HEK293 (cell line): ENCODE measurements around the gene HOXD12.

Experiments used
- GLIS2 ChIP-seq: fragments of 450-650 bp; formaldehyde crosslinking; IDR thresholded peaks from 2 replicates; pipeline ENCODE4 v1.5.1; 2016; ENCODE audit warnings: missing biosample characterization, missing genetic modification characterization
- HOXA7 ChIP-seq: sonication (generic); formaldehyde crosslinking; IDR thresholded peaks from 2 replicates; pipeline ENCODE4 v1.8.1; 2022; ENCODE audit warnings: missing genetic modification reagents, borderline replicate concordance
- OVOL3 ChIP-seq: fragments of 450-650 bp; formaldehyde crosslinking; IDR thresholded peaks from 2 replicates; pipeline ENCODE4 v1.5.1; 2016; ENCODE audit warnings: missing biosample characterization, missing genetic modification characterization
- RBAK ChIP-seq: fragments of 450-650 bp; formaldehyde crosslinking; IDR thresholded peaks from 2 replicates; pipeline ENCODE4 v1.5.1; 2016; ENCODE audit warnings: missing biosample characterization, missing genetic modification characterization
- SALL2 ChIP-seq: fragments of 450-650 bp; formaldehyde crosslinking; IDR thresholded peaks from 2 replicates; pipeline ENCODE4 v1.5.0; 2017; ENCODE audit warnings: missing biosample characterization, mild to moderate bottlenecking, missing genetic modification characterization, borderline replicate concordance
- SCRT1 ChIP-seq: fragments of 450-650 bp; formaldehyde crosslinking; IDR thresholded peaks from 2 replicates; pipeline ENCODE4 v1.5.1; 2016; ENCODE audit warnings: missing biosample characterization, missing genetic modification characterization, borderline replicate concordance
- SP7 ChIP-seq: fragments of 450-650 bp; formaldehyde crosslinking; IDR thresholded peaks from 2 replicates; pipeline ENCODE4 v1.5.1; 2016; ENCODE audit warnings: missing biosample characterization, missing genetic modification characterization
- ZBTB17 ChIP-seq: fragments of 450-650 bp; formaldehyde crosslinking; IDR thresholded peaks from 2 replicates; pipeline ENCODE4 v1.5.1; 2016; ENCODE audit warnings: missing biosample characterization, missing genetic modification characterization
- ZBTB21 ChIP-seq: fragments of 450-650 bp; formaldehyde crosslinking; IDR thresholded peaks from 2 replicates; pipeline ENCODE4 v1.5.1; 2017; ENCODE audit warnings: missing biosample characterization, missing genetic modification characterization
- ZIC2 ChIP-seq: fragments of 450-650 bp; formaldehyde crosslinking; IDR thresholded peaks from 2 replicates; pipeline ENCODE4 v1.5.1; 2016; ENCODE audit warnings: missing biosample characterization, missing genetic modification characterization
- ZNF121 ChIP-seq: fragments of 450-650 bp; formaldehyde crosslinking; IDR thresholded peaks from 2 replicates; pipeline ENCODE4 v1.5.1; 2016; ENCODE audit warnings: missing biosample characterization, missing genetic modification characterization
- ZNF184 ChIP-seq: fragments of 450-650 bp; IDR thresholded peaks from 2 replicates; pipeline ENCODE4 v1.5.1; 2018; ENCODE audit warnings: missing biosample characterization, mild to moderate bottlenecking, missing genetic modification characterization
- ZNF239 ChIP-seq: fragments of 450-650 bp; formaldehyde crosslinking; IDR thresholded peaks from 2 replicates; pipeline ENCODE4 v1.5.1; 2016; ENCODE audit warnings: missing biosample characterization, missing genetic modification characterization
- ZNF266 ChIP-seq: fragments of 450-650 bp; formaldehyde crosslinking; IDR thresholded peaks from 2 replicates; pipeline ENCODE4 v1.5.1; 2016; ENCODE audit warnings: missing biosample characterization, missing genetic modification characterization, low read depth
- ZNF311 ChIP-seq: fragments of 450-650 bp; formaldehyde crosslinking; IDR thresholded peaks from 2 replicates; pipeline ENCODE4 v1.5.1; 2017; ENCODE audit warnings: missing biosample characterization, missing genetic modification characterization, borderline replicate concordance
- ZNF324 ChIP-seq: fragments of 450-650 bp; formaldehyde crosslinking; IDR thresholded peaks from 2 replicates; pipeline ENCODE4 v1.5.1; 2016; ENCODE audit warnings: missing biosample characterization, missing genetic modification characterization
- ZNF366 ChIP-seq: fragments of 450-650 bp; formaldehyde crosslinking; conservative IDR thresholded peaks from 2 replicates; pipeline ENCODE4 v1.5.1; 2016; ENCODE audit warnings: missing biosample characterization, missing genetic modification characterization
- ZNF391 ChIP-seq: fragments of 450-650 bp; formaldehyde crosslinking; IDR thresholded peaks from 2 replicates; pipeline ENCODE4 v1.5.1; 2016; ENCODE audit warnings: low read depth, missing biosample characterization, missing genetic modification characterization, borderline replicate concordance
- ZNF514 ChIP-seq: fragments of 450-650 bp; formaldehyde crosslinking; IDR thresholded peaks from 2 replicates; pipeline ENCODE4 v1.5.1; 2016; ENCODE audit warnings: missing biosample characterization, missing genetic modification characterization
- ZNF544 ChIP-seq: fragments of 450-650 bp; formaldehyde crosslinking; IDR thresholded peaks from 2 replicates; pipeline ENCODE4 v1.5.0; 2017; ENCODE audit warnings: missing biosample characterization, missing genetic modification characterization
- ZNF549 ChIP-seq: fragments of 450-650 bp; IDR thresholded peaks from 2 replicates; pipeline ENCODE4 v1.5.1; 2018; ENCODE audit warnings: missing biosample characterization, missing genetic modification characterization, mild to moderate bottlenecking, inconsistent platforms, moderate library complexity
- ZNF558 ChIP-seq: fragments of 450-650 bp; formaldehyde crosslinking; IDR thresholded peaks from 2 replicates; pipeline ENCODE4 v1.5.1; 2016; ENCODE audit warnings: missing biosample characterization, missing genetic modification characterization
- ZNF560 ChIP-seq: fragments of 450-650 bp; formaldehyde crosslinking; IDR thresholded peaks from 2 replicates; pipeline ENCODE4 v1.5.1; 2017; ENCODE audit warnings: missing biosample characterization, missing genetic modification characterization, borderline replicate concordance
- ZNF621 ChIP-seq: fragments of 450-650 bp; formaldehyde crosslinking; IDR thresholded peaks from 2 replicates; pipeline ENCODE4 v1.5.1; 2017; ENCODE audit warnings: missing biosample characterization, missing genetic modification characterization
- ZNF626 ChIP-seq: fragments of 450-650 bp; sonication (Bioruptor Pico); formaldehyde crosslinking; IDR thresholded peaks from 2 replicates; pipeline ENCODE4 v1.5.1; 2018; ENCODE audit warnings: missing biosample characterization, missing genetic modification characterization, inconsistent platforms
- ZNF629 ChIP-seq: fragments of 450-650 bp; formaldehyde crosslinking; IDR thresholded peaks from 2 replicates; pipeline ENCODE4 v1.5.1; 2017; ENCODE audit warnings: missing biosample characterization, missing genetic modification characterization
- ZNF664 ChIP-seq: fragments of 450-650 bp; formaldehyde crosslinking; IDR thresholded peaks from 2 replicates; pipeline ENCODE4 v1.5.1; 2016; ENCODE audit warnings: missing biosample characterization, missing genetic modification characterization
- ZNF701 ChIP-seq: fragments of 450-650 bp; formaldehyde crosslinking; IDR thresholded peaks from 2 replicates; pipeline ENCODE4 v1.5.1; 2016; ENCODE audit warnings: missing biosample characterization, missing genetic modification characterization
- TF ChIP-seq, protein P1 (sequence below): fragments of 450-650 bp; formaldehyde crosslinking; IDR thresholded peaks from 2 replicates; pipeline ENCODE4 v1.5.1; 2017; ENCODE audit warnings: missing biosample characterization, missing genetic modification characterization
- TF ChIP-seq, protein P2 (sequence below): fragments of 450-650 bp; formaldehyde crosslinking; IDR thresholded peaks from 2 replicates; pipeline ENCODE4 v1.5.1; 2016; ENCODE audit warnings: missing biosample characterization, missing genetic modification characterization
- TF ChIP-seq, protein P3 (sequence below): fragments of 450-650 bp; formaldehyde crosslinking; IDR thresholded peaks from 2 replicates; pipeline ENCODE4 v1.5.1; 2017; ENCODE audit warnings: missing biosample characterization, missing genetic modification characterization
- TF ChIP-seq, protein P4 (sequence below): fragments of 450-650 bp; formaldehyde crosslinking; IDR thresholded peaks from 2 replicates; pipeline ENCODE4; 2016; ENCODE audit warnings: missing biosample characterization, missing genetic modification characterization
- TF ChIP-seq, protein P5 (sequence below): fragments of 450-650 bp; formaldehyde crosslinking; IDR thresholded peaks from 2 replicates; pipeline ENCODE4 v1.5.1; 2016; ENCODE audit warnings: missing biosample characterization, missing genetic modification characterization, low read depth

HOXD12 gene

DNA sequence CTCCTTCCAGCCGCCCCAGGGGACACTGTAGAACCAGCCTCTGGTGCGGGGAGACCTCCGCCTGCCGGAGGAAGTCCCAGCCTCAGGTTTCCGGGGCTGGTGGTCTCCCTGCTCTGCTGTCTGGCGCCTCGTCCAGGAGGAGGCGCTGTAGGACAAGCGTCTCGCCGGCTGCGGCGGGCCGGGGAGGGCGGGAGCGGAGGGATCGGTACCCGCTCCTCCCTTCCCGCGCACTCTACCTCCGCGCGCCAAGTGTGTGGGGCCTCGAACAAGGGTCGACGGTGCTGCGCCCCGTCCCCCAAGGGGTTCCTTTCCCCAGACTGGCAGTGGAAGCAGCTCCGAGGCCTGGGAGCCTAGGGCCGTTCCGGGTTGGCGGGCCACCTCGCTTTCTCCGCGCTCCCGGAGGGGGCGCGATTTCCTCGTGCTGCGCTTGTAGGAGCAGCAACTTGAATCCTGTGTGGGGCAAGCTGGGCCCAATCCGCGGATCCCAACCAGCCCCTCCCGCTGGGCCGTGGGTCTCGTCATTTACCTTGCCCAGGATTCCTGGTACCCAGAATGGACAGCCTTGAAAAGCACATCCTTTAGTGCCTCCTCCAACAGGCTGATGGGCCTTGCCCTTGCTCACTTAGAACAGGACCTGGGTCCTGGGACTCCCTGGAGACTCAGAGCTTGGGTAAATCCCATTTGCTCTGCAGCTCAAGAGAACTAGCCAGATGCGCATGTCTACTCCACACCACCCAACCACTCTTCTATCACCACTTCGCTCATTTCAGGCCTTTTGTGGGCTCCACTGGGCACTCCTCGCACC lies 41.1 kb downstream of the HOXD12 start (continued):
- TF ChIP-seq, protein P1, sequence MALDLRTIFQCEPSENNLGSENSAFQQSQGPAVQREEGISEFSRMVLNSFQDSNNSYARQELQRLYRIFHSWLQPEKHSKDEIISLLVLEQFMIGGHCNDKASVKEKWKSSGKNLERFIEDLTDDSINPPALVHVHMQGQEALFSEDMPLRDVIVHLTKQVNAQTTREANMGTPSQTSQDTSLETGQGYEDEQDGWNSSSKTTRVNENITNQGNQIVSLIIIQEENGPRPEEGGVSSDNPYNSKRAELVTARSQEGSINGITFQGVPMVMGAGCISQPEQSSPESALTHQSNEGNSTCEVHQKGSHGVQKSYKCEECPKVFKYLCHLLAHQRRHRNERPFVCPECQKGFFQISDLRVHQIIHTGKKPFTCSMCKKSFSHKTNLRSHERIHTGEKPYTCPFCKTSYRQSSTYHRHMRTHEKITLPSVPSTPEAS (tag by site-specific recombination): no peak
- TF ChIP-seq ZNF366 (tag by site-specific recombination) (peak; percentile 63), ZNF701 (tag by site-specific recombination) (no peak), ZNF544 (tag by site-specific recombination) (no peak), HOXA7 (CRISPR knock-in tag) (no peak), ZIC2 (tag by site-specific recombination) (no peak), ZNF621 (no peak), ZNF629 (tag by site-specific recombination) (no peak), OVOL3 (tag by site-specific recombination) (no peak), ZBTB21 (tag by site-specific recombination) (no peak), RBAK (tag by site-specific recombination) (no peak), ZNF239 (no peak), ZNF664 (tag by site-specific recombination) (no peak), SP7 (tag by site-specific recombination) (peak; percentile 53), GLIS2 (tag by site-specific recombination) (peak; percentile 40), ZNF560 (tag by site-specific recombination) (no peak), ZNF311 (tag by site-specific recombination) (no peak), ZNF121 (tag by site-specific recombination) (peak; percentile 54; the same call in 1 of the 2 replicates), SCRT1 (tag by site-specific recombination) (no peak), ZNF549 (tag by site-specific recombination) (no peak), ZNF558 (tag by site-specific recombination) (no peak), ZNF324 (tag by site-specific recombination) (0 out of 2 replicates have a peak, but pooled peaks have one; percentile 33), ZNF391 (tag by site-specific recombination) (no peak), ZNF626 (no peak), ZNF514 (tag by site-specific recombination) (no peak), SALL2 (tag by site-specific recombination) (no peak), ZNF266 (no peak), ZNF184 (tag by site-specific recombination) (no peak), ZBTB17 (tag by site-specific recombination) (peak; percentile 48; the same call in 1 of the 2 replicates)
- TF ChIP-seq, protein P2, sequence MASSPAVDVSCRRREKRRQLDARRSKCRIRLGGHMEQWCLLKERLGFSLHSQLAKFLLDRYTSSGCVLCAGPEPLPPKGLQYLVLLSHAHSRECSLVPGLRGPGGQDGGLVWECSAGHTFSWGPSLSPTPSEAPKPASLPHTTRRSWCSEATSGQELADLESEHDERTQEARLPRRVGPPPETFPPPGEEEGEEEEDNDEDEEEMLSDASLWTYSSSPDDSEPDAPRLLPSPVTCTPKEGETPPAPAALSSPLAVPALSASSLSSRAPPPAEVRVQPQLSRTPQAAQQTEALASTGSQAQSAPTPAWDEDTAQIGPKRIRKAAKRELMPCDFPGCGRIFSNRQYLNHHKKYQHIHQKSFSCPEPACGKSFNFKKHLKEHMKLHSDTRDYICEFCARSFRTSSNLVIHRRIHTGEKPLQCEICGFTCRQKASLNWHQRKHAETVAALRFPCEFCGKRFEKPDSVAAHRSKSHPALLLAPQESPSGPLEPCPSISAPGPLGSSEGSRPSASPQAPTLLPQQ (tag by site-specific recombination): 0 out of 2 replicates have a peak, but pooled peaks have one; percentile 50
- TF ChIP-seq, protein P3, sequence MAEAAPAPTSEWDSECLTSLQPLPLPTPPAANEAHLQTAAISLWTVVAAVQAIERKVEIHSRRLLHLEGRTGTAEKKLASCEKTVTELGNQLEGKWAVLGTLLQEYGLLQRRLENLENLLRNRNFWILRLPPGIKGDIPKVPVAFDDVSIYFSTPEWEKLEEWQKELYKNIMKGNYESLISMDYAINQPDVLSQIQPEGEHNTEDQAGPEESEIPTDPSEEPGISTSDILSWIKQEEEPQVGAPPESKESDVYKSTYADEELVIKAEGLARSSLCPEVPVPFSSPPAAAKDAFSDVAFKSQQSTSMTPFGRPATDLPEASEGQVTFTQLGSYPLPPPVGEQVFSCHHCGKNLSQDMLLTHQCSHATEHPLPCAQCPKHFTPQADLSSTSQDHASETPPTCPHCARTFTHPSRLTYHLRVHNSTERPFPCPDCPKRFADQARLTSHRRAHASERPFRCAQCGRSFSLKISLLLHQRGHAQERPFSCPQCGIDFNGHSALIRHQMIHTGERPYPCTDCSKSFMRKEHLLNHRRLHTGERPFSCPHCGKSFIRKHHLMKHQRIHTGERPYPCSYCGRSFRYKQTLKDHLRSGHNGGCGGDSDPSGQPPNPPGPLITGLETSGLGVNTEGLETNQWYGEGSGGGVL (tag by site-specific recombination): peak; percentile 49
- TF ChIP-seq, protein P4, sequence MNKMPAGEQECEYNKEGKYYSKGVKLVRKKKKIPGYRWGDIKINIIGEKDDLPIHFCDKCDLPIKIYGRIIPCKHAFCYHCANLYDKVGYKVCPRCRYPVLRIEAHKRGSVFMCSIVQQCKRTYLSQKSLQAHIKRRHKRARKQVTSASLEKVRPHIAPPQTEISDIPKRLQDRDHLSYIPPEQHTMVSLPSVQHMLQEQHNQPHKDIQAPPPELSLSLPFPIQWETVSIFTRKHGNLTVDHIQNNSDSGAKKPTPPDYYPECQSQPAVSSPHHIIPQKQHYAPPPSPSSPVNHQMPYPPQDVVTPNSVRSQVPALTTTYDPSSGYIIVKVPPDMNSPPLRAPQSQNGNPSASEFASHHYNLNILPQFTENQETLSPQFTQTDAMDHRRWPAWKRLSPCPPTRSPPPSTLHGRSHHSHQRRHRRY (tag by site-specific recombination): no peak
- TF ChIP-seq, protein P5, sequence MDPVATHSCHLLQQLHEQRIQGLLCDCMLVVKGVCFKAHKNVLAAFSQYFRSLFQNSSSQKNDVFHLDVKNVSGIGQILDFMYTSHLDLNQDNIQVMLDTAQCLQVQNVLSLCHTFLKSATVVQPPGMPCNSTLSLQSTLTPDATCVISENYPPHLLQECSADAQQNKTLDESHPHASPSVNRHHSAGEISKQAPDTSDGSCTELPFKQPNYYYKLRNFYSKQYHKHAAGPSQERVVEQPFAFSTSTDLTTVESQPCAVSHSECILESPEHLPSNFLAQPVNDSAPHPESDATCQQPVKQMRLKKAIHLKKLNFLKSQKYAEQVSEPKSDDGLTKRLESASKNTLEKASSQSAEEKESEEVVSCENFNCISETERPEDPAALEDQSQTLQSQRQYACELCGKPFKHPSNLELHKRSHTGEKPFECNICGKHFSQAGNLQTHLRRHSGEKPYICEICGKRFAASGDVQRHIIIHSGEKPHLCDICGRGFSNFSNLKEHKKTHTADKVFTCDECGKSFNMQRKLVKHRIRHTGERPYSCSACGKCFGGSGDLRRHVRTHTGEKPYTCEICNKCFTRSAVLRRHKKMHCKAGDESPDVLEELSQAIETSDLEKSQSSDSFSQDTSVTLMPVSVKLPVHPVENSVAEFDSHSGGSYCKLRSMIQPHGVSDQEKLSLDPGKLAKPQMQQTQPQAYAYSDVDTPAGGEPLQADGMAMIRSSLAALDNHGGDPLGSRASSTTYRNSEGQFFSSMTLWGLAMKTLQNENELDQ (tag by site-specific recombination): no peak
